ENCODE data around the gene OSBP2.

The OSBP2 gene

DNA sequence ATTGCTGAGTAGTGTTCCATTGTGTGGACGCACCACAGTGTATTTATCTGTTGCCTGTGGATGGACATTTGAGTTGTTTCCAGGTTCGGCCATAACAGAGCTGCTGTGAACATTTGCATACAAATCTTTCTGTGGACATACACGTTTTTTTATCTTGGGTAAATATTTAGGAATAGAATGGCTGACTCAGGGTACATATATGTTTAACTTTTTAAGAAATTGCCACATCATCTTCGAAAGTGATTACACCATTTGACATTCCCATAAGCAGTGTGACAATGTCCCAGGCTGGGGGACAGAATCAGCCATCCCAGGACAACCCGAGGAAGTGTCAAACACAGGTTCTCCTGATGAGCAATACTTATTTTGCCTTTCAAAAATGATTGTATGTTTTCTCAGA lies 87.9 kb downstream of the OSBP2 start:
- 94 to 100% methylated on average over 3 to 4 of the region's 5 CpGs for WGBS, 2 experiments (ENCODE audit: insufficient coverage in 2 of 2)

DNA sequence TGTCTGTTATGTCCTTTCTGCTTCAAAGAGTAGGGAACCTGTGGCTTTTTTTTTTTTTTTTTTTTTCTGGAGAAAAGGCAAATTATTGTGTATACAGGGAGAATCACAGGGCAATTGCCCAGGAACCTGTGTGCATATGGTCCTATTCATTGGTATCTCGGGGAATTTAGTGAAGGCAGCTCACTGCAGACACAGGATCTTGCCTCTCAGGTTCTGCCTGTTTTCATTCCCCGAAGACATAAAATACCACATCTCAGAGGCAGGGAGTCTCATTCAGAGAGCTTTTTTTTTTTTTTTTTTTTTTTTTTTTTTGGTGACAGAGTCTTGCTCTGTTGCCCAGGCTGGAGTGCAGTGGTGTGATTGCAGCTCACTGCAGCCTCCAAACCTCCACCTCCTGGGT lies 88.3 kb downstream of the OSBP2 start:
- no peak overlapping the region for H3K27ac ChIP-seq (ENCODE audit: low read depth, low read length, severe bottlenecking)
- peaks cover 5% of the 10 kb centered on the region for H3K4me1 ChIP-seq (ENCODE audit: control insufficient read depth, insufficient read depth, low read length, poor library complexity, severe bottlenecking)
- no peak overlapping the region for H3K4me3 ChIP-seq (ENCODE audit: extremely low read depth, insufficient read depth, low read length, poor library complexity, severe bottlenecking)
- no peaks in the 10 kb centered on the region for H3K9me3 ChIP-seq (ENCODE audit: control insufficient read depth, low read length)
- no peaks in the 10 kb centered on the region for H3K36me3 ChIP-seq (ENCODE audit: control insufficient read depth, insufficient read depth, low read length)
- WGBS, 2 experiments (ENCODE audit: insufficient coverage in 2 of 2) = 89 to 100% methylated on average over 1 of the region's 2 CpGs

More for the DNA sequence above, 87.9 kb downstream of the OSBP2 start:
- Histone ChIP-seq H3K4me3 (ENCODE audit: extremely low read depth, insufficient read depth, low read length, poor library complexity, severe bottlenecking) (no peak overlapping the region), H3K27ac (ENCODE audit: low read depth, low read length, severe bottlenecking) (no peak overlapping the region), H3K36me3 (ENCODE audit: control insufficient read depth, insufficient read depth, low read length) (no peaks in the 10 kb centered on the region), H3K4me1 (ENCODE audit: control insufficient read depth, insufficient read depth, low read length, poor library complexity, severe bottlenecking) (peaks cover 5% of the 10 kb centered on the region), H3K9me3 (ENCODE audit: control insufficient read depth, low read length) (no peaks in the 10 kb centered on the region)

DNA sequence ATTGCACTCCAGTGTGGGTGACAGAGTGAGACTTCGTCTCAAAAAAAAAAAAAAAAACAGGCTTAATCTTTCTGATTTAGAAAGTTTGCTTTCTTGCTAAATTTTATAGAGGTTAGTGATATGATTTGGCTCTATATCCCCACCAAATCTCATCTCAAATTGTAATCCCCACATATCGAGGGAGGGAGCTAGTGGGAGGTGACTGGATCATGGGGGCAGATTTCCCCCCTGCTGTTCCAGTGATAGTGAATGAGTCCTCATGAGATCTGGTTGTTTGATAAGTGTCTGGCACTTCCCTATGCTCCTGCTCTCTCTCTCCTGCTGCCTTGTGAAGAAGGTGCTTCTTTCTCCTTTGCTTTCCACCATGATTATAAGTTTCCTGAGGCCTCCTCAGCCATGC lies 90.9 kb downstream of the OSBP2 start:
- Histone ChIP-seq H3K9me3 (ENCODE audit: control insufficient read depth, low read length) (no peaks in the 10 kb centered on the region), H3K36me3 (ENCODE audit: control insufficient read depth, insufficient read depth, low read length) (no peaks in the 10 kb centered on the region), H3K4me1 (ENCODE audit: control insufficient read depth, insufficient read depth, low read length, poor library complexity, severe bottlenecking) (peaks cover 5% of the 10 kb centered on the region), H3K4me3 (ENCODE audit: extremely low read depth, insufficient read depth, low read length, poor library complexity, severe bottlenecking) (no peak overlapping the region), H3K27ac (ENCODE audit: low read depth, low read length, severe bottlenecking) (no peak overlapping the region)
- WGBS, 2 experiments (ENCODE audit: insufficient coverage in 2 of 2) = no CpG with 5 or more reads among the region's 2 CpGs

GRCh38 chr22:30790366-30790765 lies 95.7 kb downstream of the OSBP2 start:
- Histone ChIP-seq H3K9me3 (ENCODE audit: control insufficient read depth, low read length) (no peaks in the 10 kb centered on the region), H3K4me3 (ENCODE audit: extremely low read depth, insufficient read depth, low read length, poor library complexity, severe bottlenecking) (no peak overlapping the region), H3K36me3 (ENCODE audit: control insufficient read depth, insufficient read depth, low read length) (no peaks in the 10 kb centered on the region), H3K27ac (ENCODE audit: low read depth, low read length, severe bottlenecking) (no peak overlapping the region), H3K4me1 (ENCODE audit: control insufficient read depth, insufficient read depth, low read length, poor library complexity, severe bottlenecking) (no peaks in the 10 kb centered on the region)
- 76 to 91% methylated on average over 1 to 2 of the region's 2 CpGs for WGBS, 2 experiments (ENCODE audit: insufficient coverage in 2 of 2)

DNA sequence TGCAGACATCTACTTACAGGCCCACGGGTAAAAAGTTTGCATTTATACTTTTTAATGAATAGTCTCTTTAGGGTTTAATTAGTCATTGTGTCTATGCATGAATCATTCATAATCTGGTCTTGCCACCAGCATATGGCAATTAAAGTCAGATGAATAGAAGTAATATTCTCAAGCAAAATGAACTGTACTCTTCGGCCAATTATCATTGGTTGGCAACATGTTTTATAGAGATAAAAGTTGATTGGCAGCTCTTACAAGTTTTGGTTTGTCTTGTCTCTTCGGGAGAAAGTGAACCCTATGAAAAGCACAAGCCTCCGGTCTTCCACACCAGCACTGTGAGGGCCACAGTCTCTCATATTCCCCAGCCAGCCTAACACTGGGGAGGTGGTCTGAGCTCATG lies 97.8 kb downstream of the OSBP2 start:
- H3K27ac ChIP-seq (ENCODE audit: low read depth, low read length, severe bottlenecking) = no peak overlapping the region
- H3K4me3 ChIP-seq (ENCODE audit: extremely low read depth, insufficient read depth, low read length, poor library complexity, severe bottlenecking) = no peak overlapping the region
- H3K36me3 ChIP-seq (ENCODE audit: control insufficient read depth, insufficient read depth, low read length) = no peaks in the 10 kb centered on the region
- H3K9me3 ChIP-seq (ENCODE audit: control insufficient read depth, low read length) = no peaks in the 10 kb centered on the region
- 100% methylated on average over 1 of the region's 4 CpGs for WGBS, 2 experiments (ENCODE audit: insufficient coverage in 2 of 2)
- H3K4me1 ChIP-seq (ENCODE audit: control insufficient read depth, insufficient read depth, low read length, poor library complexity, severe bottlenecking) = no peaks in the 10 kb centered on the region

DNA sequence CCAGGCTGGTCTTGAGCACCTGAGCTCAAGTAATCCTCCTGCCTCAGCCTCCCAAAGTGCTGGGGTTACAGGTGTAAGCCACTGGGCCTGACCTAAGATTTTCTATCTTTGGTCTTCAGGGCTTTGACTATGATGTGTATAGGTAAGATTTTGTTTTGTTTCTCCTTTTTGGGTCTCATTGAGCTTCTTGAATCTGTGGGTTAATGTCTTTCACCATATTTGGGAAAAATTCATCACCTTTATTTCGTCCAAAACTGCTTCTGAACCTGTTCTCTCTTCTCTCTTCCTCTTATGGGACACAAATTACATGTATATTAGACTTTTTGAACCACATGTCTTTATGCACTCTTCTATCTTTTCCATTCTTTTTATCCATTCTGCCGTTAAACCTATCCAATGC lies 100.4 kb downstream of the OSBP2 start:
- H3K9me3 ChIP-seq (ENCODE audit: control insufficient read depth, low read length) = no peaks in the 10 kb centered on the region
- no peaks in the 10 kb centered on the region for H3K4me1 ChIP-seq (ENCODE audit: control insufficient read depth, insufficient read depth, low read length, poor library complexity, severe bottlenecking)
- no peak overlapping the region for H3K27ac ChIP-seq (ENCODE audit: low read depth, low read length, severe bottlenecking)
- no peak overlapping the region for H3K4me3 ChIP-seq (ENCODE audit: extremely low read depth, insufficient read depth, low read length, poor library complexity, severe bottlenecking)
- WGBS, 2 experiments (ENCODE audit: insufficient coverage in 2 of 2) = 80% methylated on average over 1 of the region's 2 CpGs; no CpG with 5 or more reads in 1 of the 2 experiments
- H3K36me3 ChIP-seq (ENCODE audit: control insufficient read depth, insufficient read depth, low read length) = no peaks in the 10 kb centered on the region

- H3K36me3 ChIP-seq (ENCODE audit: control insufficient read depth, insufficient read depth, low read length) = no peaks in the 10 kb centered on the region
- WGBS, 2 experiments (ENCODE audit: insufficient coverage in 2 of 2) = 73 to 89% methylated on average over 2 of the region's 3 CpGs
These were observed 107.0 kb downstream of the OSBP2 start for GRCh38 chr22:30801695-30802094.

GRCh38 chr22:30802202-30803166 lies 107.8 kb downstream of the OSBP2 start:
- no peak overlapping the region for H3K27ac ChIP-seq (ENCODE audit: low read depth, low read length, severe bottlenecking)
- no peaks in the 10 kb centered on the region for H3K9me3 ChIP-seq (ENCODE audit: control insufficient read depth, low read length)
- H3K36me3 ChIP-seq (ENCODE audit: control insufficient read depth, insufficient read depth, low read length) = no peaks in the 10 kb centered on the region
- peaks cover 11% of the 10 kb centered on the region for H3K4me1 ChIP-seq (ENCODE audit: control insufficient read depth, insufficient read depth, low read length, poor library complexity, severe bottlenecking)
- 1 to 4% methylated on average over 60 to 72 of the region's 85 CpGs for WGBS, 2 experiments (ENCODE audit: insufficient coverage in 2 of 2)
- H3K4me3 ChIP-seq (ENCODE audit: extremely low read depth, insufficient read depth, low read length, poor library complexity, severe bottlenecking) = peak overlapping the region; percentile 12

More at GRCh38 chr22:30801695-30802094, 107.0 kb downstream of the OSBP2 start:
- H3K4me1 ChIP-seq (ENCODE audit: control insufficient read depth, insufficient read depth, low read length, poor library complexity, severe bottlenecking) = peaks cover 11% of the 10 kb centered on the region
- H3K27ac ChIP-seq (ENCODE audit: low read depth, low read length, severe bottlenecking) = no peak overlapping the region
- no peak overlapping the region for H3K4me3 ChIP-seq (ENCODE audit: extremely low read depth, insufficient read depth, low read length, poor library complexity, severe bottlenecking)
- H3K9me3 ChIP-seq (ENCODE audit: control insufficient read depth, low read length) = no peaks in the 10 kb centered on the region

DNA sequence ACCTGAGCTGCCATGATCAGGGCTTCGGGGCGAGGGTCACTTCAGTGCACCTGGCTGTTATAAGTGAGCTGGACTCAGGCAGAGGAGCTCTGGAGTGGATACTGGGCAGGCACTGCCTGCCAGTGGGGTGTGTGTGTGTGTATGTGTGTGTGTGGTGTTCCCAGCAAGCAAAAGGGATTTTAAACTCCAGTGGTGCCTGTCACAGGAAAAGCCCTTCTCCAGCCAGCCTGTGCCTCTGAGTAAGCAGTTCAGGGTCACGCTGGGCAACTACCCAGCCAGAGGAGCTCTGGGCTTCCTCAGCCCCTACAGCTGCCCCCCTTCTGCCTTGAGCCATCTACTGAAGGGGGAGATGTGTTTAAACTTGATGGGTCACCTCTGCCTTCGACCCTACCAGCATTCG lies 109.0 kb downstream of the OSBP2 start:
- WGBS, 2 experiments (ENCODE audit: insufficient coverage in 2 of 2) = 97 to 100% methylated on average over 4 to 5 of the region's 5 CpGs
- Histone ChIP-seq H3K27ac (ENCODE audit: low read depth, low read length, severe bottlenecking) (no peak overlapping the region), H3K4me3 (ENCODE audit: extremely low read depth, insufficient read depth, low read length, poor library complexity, severe bottlenecking) (no peak overlapping the region)

GRCh38 chr22:30804626-30805025 lies 110.0 kb downstream of the OSBP2 start:
- Histone ChIP-seq H3K9me3 (ENCODE audit: control insufficient read depth, low read length) (no peaks in the 10 kb centered on the region), H3K36me3 (ENCODE audit: control insufficient read depth, insufficient read depth, low read length) (no peaks in the 10 kb centered on the region), H3K27ac (ENCODE audit: low read depth, low read length, severe bottlenecking) (no peak overlapping the region), H3K4me3 (ENCODE audit: extremely low read depth, insufficient read depth, low read length, poor library complexity, severe bottlenecking) (no peak overlapping the region), H3K4me1 (ENCODE audit: control insufficient read depth, insufficient read depth, low read length, poor library complexity, severe bottlenecking) (peaks cover 11% of the 10 kb centered on the region)
- WGBS, 2 experiments (ENCODE audit: insufficient coverage in 2 of 2) = 20 to 73% methylated on average over 1 to 2 of the region's 5 CpGs

More for the DNA sequence above, 109.0 kb downstream of the OSBP2 start:
- Histone ChIP-seq H3K4me1 (ENCODE audit: control insufficient read depth, insufficient read depth, low read length, poor library complexity, severe bottlenecking) (peaks cover 11% of the 10 kb centered on the region), H3K36me3 (ENCODE audit: control insufficient read depth, insufficient read depth, low read length) (no peaks in the 10 kb centered on the region), H3K9me3 (ENCODE audit: control insufficient read depth, low read length) (no peaks in the 10 kb centered on the region)

- Histone ChIP-seq H3K27ac (ENCODE audit: low read depth, low read length, severe bottlenecking) (no peak overlapping the region), H3K36me3 (ENCODE audit: control insufficient read depth, insufficient read depth, low read length) (no peaks in the 10 kb centered on the region), H3K4me3 (ENCODE audit: extremely low read depth, insufficient read depth, low read length, poor library complexity, severe bottlenecking) (no peak overlapping the region), H3K4me1 (ENCODE audit: control insufficient read depth, insufficient read depth, low read length, poor library complexity, severe bottlenecking) (peaks cover 11% of the 10 kb centered on the region), H3K9me3 (ENCODE audit: control insufficient read depth, low read length) (no peaks in the 10 kb centered on the region)
- no CpG with 5 or more reads among the region's 3 CpGs for WGBS, 2 experiments (ENCODE audit: insufficient coverage in 2 of 2)
These were observed 111.8 kb downstream of the OSBP2 start for GRCh38 chr22:30806391-30806861.

All from mesodermal cell (in vitro differentiated cells).